NK-92 treated with Interleukin-12 subunit alpha and Interleukin-12 subunit beta, amount 100 ng/mL, for 24 hours (cell line): ENCODE data around the gene CLDN7.

Experiments
- DNase-seq: peaks from one replicate; lab custom pipeline; 2025; lab: John Stamatoyannopoulos, UW

Gene CLDN7, protein sequence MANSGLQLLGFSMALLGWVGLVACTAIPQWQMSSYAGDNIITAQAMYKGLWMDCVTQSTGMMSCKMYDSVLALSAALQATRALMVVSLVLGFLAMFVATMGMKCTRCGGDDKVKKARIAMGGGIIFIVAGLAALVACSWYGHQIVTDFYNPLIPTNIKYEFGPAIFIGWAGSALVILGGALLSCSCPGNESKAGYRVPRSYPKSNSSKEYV

DNA sequence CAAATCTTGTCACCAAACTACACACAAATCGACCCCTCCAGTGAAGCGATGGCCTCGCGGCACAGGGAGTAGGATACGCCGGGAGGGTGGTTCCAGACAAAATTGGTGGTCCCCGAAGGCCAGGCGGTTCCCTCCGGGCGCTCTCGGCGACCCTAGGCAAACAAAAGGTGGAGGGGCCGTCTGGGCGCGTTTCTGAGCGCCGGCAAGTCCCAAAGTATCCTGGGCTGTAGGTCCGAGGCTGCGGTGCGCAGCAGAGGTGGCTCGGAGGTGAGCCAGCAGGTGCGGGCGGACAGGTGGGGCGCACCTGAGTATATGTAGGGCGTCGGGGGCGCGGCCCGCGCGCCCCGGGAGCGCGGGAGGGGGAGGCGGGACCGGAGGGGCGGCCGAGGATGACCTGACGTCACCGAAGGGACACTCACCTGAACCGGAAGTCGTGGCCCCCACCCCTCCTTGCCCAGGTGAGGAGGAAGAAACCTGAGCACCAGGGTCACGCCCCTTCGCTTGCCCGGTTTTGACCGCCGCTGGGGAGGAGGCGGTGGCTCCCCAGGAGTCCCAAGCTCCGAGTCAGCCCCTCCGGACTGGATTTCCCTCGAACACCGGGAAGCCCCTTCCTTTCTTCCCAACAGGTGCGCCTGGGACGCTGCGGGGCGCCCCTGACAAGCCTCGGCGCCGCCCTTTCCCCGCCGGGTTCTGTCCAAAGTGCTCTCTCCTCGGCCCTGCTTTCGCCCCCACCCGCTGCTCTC is at the start of gene CLDN7:
CLDN7 (minus strand) TSS at position 287 of the 743 bp plus-strand sequence. CDS start 435 bp downstream, outside the sequence.
- no peak for DNase-seq

- DNase-seq: no peak
Observed at GRCh38 chr17:7311110-7311705, 48.9 kb upstream of the CLDN7 start.

GRCh38 chr17:7309628-7310027 is 47.4 kb upstream of the CLDN7 start:
- DNase-seq: no peak

- DNase-seq: peak; percentile 74
Observed at GRCh38 chr17:7308625-7309433, 46.6 kb upstream of the CLDN7 start.

DNA sequence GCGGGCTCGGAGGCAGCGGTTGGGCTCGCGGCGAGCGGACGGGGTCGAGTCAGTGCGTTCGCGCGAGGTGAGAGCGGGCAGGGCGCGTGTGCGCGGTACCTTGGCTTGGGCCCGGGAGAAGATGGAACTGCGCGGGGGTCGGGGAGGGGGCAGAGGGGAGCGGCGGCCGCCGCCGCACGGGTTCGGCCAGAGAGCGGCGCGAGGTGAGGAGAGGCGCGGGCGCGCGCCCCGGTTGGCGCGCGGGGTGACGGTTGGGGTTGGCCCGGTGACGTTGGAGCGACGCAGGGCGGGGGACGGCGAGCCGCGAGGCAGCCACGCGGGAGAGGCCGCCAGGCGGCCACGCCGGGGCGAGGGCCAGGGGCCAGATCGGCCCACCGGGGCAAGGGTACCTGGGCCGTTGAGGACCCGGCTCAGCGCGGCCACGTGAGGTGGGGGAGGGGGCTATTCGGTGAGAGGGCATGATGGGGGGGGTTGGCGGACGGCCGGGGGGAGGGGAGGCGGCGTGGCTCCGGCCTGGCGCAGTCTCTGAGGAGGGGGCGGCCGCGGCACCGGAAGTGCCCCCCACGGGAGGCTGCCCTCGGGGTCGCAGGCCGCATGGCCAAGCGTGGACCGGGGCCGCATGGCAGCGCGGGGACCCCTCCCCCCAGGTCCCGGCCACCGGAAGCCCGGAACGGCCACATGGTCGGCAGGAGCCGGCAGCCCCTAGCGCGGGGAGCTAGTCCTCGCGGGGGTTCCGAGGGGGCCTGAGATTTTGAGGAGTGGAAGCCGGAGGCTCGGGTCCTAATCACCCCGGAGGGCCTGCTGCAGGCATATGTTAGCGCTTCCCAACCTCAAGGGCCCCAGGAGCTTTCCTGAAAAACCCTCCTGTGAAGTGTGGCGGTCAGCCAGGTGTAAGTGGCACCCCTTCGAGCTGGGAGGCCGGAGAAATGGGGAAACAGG is 45.7 kb upstream of the CLDN7 start:
- DNase-seq: no peak

DNA sequence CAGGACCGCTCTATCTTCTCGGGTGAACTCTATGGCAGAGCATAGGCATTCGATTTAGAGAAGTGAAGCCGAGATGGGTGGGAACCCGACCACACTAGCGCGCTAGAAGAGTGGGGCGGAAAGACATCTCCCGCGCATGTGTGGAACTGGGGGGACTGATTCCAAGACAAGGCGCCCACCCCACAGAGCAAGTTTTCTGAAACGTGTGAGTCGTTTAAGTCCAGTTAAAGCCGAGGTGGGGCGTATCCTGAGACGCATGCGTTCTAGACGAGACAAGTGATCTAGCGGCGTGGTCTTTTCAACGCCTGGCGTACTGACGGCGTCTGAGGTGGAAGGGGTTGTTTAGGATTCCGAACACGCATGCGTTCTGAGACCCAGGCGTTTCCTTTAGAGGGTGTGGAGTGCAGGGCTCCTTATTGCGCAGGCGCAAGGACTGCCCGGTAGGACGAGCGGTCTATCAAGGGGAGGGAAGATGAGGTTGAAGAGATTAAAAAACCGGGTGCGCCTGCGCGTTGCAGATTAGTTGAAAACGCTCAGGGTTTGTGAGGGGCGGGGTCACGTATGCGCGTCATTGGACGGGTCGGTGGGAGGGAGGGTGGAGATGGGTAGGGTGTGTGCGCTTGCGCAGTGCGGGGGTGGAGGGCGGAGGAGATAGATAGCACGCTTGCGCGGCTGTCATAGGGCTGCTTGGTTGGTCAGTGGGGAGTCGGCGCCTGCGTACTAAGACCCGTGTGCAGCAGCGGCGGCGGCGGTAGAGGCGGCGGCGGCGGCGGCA is 44.8 kb upstream of the CLDN7 start, which contains the start of gene EIF5A:
EIF5A (plus strand) TSS at position 718 of the 775 bp plus-strand sequence. CDS start 2,008 bp downstream, outside the sequence.
- peak; percentile 96 for DNase-seq

- DNase-seq: no peak
Observed at GRCh38 chr17:7304179-7304578, 41.9 kb upstream of the CLDN7 start.

DNA sequence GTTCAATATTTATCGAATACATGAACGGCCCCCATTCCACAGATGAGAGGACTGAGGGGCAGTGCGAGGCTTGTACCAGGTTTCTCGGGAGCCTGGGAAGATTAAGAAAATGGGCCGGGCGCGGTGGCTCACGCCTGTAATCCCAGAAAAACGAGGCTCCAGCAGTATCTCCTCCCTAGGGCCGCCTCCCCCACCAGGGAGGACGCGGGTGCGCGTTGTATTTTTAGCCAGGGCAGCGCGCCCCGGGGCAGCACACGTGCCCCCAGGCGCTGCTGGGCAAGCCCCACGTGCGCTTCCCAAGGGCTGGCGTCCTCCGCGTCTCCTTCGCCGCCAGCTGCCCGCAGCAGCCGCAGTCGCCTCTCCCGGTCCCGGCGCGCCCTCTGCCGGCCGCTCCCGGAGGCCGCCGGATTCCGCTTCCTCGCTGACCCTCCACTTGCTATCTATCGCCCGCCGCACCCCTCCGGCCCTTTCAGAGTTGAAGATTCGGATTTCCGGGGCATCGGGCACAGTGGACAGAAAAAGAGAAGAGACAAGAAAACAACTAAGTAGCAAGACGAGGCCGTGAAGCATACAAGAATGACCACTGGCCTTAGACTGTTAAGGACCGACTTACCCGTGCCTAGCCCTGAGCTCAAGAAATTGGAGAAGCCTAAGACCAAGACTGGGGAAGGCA is 34.0 kb upstream of the CLDN7 start:
- peak; percentile 27 for DNase-seq

DNA sequence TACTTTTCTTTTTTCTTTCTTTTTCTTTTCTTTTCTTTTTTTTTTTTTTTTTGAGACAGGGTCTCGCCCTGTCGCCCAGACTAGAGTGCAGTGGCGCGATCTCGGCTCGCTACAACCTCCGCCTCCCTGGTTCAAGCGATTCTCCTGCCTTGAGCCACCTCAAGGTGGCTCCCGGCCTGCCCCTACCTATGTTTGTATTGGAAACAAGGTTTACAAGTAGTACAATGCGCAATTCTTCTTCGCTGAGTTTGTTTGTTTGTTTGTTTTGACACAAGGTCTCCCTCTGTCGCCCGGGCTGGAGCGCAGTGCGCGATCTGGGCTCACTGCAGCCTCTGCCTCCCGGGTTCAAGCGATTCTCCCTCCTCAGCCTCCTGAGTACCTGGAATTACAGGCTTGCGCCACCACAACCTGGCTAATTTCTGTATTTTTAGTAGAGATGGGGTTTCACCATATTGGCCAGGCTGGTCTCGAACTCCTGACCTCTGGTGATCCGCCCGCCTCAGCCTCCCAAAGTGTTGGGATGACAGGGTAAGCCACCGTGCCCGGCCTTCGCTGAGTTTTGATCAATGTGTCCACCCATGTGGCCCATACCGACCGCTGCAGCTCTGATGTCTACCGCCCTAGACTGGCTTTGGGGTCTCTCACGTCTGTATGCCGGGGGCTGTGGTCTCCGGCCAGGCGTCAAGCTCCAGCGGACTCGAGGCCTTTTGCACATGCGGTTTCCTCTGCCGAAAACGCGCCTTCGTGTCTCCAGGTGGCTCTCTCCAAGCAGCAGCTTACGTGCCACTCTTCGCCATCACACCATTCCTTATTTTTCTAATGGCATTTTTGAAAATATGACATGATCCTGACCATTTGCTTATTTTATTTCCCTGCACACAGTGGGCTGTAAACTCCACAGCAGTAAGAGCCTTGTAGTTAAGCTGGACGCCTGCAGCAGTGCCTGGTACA is 33.2 kb upstream of the CLDN7 start:
- no peak for DNase-seq

DNA sequence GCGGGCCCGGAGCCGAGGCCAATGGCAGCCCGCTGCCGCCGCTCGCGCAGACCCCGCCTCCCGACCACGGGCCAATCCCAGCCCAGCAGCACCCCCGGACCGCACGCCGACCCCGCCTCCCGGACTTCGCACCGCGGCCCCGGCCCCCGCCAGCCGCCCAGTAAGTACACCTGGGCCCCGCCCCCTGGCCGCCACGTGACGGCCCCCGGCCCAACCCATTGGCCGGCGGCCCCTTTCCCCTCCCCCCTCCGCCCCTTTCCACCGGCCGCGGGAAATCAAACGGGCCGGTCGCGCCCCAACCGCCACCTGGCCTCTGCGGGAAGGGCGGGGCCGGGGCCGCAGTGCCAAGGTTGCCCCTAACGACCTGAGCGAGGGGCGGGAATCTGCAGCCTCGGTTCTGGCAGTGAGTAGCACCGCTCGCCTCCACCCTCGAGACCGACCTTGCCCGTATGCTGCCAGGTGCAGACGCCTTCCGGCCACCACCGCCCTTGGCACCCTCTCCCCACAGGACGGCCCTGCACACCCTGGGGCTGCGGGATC is 32.4 kb upstream of the CLDN7 start, which contains the start of gene YBX2:
YBX2 (minus strand) TSS at position 26 of the 540 bp plus-strand sequence. CDS start 139 bp downstream, outside the sequence.
- DNase-seq: no peak

DNA sequence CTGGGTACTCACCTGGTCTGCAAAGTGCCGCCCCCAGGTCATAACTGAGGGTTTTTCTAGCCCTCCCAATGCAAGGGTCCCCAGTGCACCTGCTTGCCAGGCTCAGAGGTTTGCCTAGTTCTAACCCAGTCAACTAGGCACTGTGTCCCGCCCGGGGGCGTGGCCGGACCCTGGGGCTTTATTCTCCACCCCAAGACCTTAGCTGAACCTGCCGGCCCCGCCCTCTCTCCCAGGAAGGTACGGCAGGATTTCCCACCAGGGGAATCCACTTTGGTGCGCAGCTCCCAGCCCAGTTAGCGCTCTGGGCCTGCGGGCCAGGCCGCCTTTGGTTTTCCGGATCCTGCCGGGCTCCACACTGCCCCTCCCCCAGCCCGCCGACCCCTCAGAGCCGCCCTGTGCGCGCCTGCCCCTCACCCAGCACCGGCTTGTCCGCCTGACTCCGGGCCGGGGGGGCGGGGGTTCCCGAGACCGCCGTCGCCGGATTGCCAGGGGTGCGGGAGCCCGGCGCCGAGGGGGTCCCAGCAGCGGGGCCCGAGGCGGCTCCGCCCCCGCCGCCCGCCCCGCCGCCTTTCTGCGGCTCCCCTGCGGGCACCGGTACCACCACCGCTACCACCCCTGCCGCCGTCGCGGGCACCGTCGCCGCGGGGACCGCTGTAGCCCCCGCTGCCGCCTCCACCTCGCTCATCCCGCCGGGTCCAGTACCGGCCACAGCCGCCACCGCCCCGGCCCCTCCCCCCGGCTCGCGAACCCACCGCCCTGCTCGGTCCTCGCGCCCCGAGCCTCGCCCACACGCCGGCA is 31.7 kb upstream of the CLDN7 start:
- no peak for DNase-seq

GRCh38 chr17:7293159-7293558 is 30.9 kb upstream of the CLDN7 start:
- no peak for DNase-seq

GRCh38 chr17:7292729-7293128 is 30.5 kb upstream of the CLDN7 start:
- DNase-seq: no peak

- DNase-seq: no peak
Observed at GRCh38 chr17:7292194-7292593, 29.9 kb upstream of the CLDN7 start.

GRCh38 chr17:7290685-7291084 is 28.4 kb upstream of the CLDN7 start:
- DNase-seq: no peak

GRCh38 chr17:7290166-7290565 is 27.9 kb upstream of the CLDN7 start:
- no peak for DNase-seq
